Activated CD4-positive, alpha-beta T cell treated with anti-CD3 and anti-CD28 coated beads, Interleukin-2, amount 50 U/mL, for 48 hours (primary cell): ENCODE data around the gene GAN.

ENCODE experiments used
- DNase-seq, 2 experiments: peaks; one replicate each; pipeline ENCODE4 v3.0.0-alpha.2; 2020

GAN gene

GRCh38 chr16:81357711-81358260 is 43.0 kb downstream of the GAN start:
- no peak for DNase-seq

GRCh38 chr16:81358860-81359259 is 44.1 kb downstream of the GAN start:
- no peak for DNase-seq

- DNase-seq = no peak
Measured at GRCh38 chr16:81360135-81360534, 45.4 kb downstream of the GAN start.

GRCh38 chr16:81365731-81366130 is 51.0 kb downstream of the GAN start:
- DNase-seq = no peak

GRCh38 chr16:81366316-81366932 is 51.7 kb downstream of the GAN start:
- no peak for DNase-seq

- DNase-seq = no peak
Measured at GRCh38 chr16:81367821-81368220, 53.1 kb downstream of the GAN start.

- no peak for DNase-seq
Measured at GRCh38 chr16:81369888-81370504, 55.2 kb downstream of the GAN start.

- no peak for DNase-seq
Measured at GRCh38 chr16:81371106-81371505, 56.3 kb downstream of the GAN start.

GRCh38 chr16:81374550-81374949 is 59.8 kb downstream of the GAN start:
- DNase-seq = no peak

- DNase-seq = peak; percentile 31 to 42
Measured at GRCh38 chr16:81376880-81377279, 62.1 kb downstream of the GAN start.

GRCh38 chr16:81378049-81378448 is 63.3 kb downstream of the GAN start:
- no peak for DNase-seq

- no peak for DNase-seq
Measured at GRCh38 chr16:81380932-81381331, 66.2 kb downstream of the GAN start.

- DNase-seq = no peak
Measured at GRCh38 chr16:81384006-81384405, 69.2 kb downstream of the GAN start.

GRCh38 chr16:81385031-81385756 is 70.4 kb downstream of the GAN start:
- no peak for DNase-seq

GRCh38 chr16:81388357-81388756 is 73.6 kb downstream of the GAN start:
- no peak for DNase-seq

GRCh38 chr16:81390840-81391239 is 76.1 kb downstream of the GAN start:
- DNase-seq = no peak

- DNase-seq = no peak
Measured at GRCh38 chr16:81392011-81392410, 77.2 kb downstream of the GAN start.

GRCh38 chr16:81394416-81394815 is 79.7 kb downstream of the GAN start:
- DNase-seq = no peak

- DNase-seq = no peak
Measured at GRCh38 chr16:81394966-81395655, 80.3 kb downstream of the GAN start.

GRCh38 chr16:81397058-81397878 is 82.5 kb downstream of the GAN start:
- no peak for DNase-seq

GRCh38 chr16:81397879-81398520 is 83.2 kb downstream of the GAN start:
- DNase-seq = no peak

- no peak for DNase-seq
Measured at GRCh38 chr16:81399909-81400308, 85.1 kb downstream of the GAN start.
